Ramos (cell line): ENCODE results near the gene BBOX1.
"Not testable (repeated sequence)": the region's sequence is repeated elsewhere in the genome, so short reads cannot be mapped to it uniquely, and the experiment has no call there.

Experiments
- in situ Hi-C: fragments of 300-500 bp; cut with MboI; formaldehyde crosslinking; loops from one replicate; pipeline ENCODE4 v1.14.3; 2022; ENCODE audit warnings: low sequenced_read_pairs; ENCODE audit not compliant: unreplicated experiment

Gene BBOX1, protein sequence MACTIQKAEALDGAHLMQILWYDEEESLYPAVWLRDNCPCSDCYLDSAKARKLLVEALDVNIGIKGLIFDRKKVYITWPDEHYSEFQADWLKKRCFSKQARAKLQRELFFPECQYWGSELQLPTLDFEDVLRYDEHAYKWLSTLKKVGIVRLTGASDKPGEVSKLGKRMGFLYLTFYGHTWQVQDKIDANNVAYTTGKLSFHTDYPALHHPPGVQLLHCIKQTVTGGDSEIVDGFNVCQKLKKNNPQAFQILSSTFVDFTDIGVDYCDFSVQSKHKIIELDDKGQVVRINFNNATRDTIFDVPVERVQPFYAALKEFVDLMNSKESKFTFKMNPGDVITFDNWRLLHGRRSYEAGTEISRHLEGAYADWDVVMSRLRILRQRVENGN

DNA sequence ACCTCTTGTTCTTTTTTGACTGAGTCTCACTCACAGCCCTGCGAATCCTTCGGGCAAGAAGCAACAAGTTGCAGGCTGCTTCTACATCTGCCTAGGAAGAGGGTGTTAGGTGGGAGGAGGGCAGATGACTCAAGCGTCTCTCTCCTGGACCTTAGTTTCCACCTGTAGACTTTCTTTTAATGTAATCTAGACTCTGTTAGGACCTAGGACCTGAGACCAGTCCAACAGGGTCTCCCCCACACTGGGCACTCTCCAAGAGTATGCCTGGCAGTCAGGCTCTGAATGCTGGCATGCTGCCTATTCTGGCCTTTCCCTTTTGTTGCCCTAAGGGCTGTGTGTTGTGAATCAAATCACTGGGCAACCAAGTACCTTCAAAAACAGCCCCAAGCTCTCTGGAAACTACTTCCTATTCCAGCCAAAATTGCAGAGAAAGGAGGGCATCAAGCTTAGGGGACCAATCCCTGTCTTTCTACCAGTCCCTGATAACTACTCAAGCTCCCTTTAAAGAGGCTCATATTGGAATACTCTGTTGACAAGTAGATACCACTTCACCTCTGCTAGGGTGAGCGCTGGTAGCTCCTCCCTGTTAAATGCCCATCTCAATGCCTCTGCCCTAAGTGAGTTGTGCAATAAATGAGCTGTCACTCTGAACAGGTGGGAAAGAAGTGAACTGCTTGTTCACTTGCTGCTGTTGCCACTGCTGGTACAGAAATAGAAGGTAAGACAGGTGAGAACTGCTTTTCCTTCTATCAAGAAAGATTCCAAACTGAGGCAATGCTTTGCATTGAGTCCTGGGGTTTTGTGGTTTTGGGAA is at the start of gene BBOX1:
TSS of gene BBOX1 (plus strand) at position 514 of the 814 bp plus-strand sequence. CDS start 14,616 bp downstream, outside the sequence.
- in situ Hi-C loops: no loop called here

DNA sequence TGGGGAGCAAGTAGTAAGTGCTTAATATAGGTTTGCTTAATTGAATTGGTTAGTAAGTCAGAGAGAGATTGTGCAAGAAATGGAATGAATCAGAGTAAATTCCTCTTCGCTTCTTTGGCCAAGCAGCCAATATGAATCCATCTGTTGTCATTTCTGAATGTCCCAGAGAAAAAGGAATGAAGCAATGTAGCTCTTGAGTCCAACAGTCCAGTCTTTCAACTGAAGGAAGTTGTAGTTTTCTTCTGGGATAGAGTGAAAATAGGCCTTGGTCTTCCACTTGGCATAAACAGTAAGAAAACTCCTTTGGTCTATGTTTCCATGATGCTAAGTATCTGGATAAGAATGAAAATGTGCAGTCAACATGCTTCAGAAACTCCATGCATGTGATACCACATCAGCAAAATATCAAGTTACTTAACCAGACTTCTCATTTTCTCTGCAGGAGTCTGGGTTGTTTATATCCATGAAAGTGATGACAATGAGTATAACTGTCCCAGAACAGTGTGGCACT is 48.5 kb upstream of the BBOX1 start:
- in situ Hi-C loops: no loop called here

DNA sequence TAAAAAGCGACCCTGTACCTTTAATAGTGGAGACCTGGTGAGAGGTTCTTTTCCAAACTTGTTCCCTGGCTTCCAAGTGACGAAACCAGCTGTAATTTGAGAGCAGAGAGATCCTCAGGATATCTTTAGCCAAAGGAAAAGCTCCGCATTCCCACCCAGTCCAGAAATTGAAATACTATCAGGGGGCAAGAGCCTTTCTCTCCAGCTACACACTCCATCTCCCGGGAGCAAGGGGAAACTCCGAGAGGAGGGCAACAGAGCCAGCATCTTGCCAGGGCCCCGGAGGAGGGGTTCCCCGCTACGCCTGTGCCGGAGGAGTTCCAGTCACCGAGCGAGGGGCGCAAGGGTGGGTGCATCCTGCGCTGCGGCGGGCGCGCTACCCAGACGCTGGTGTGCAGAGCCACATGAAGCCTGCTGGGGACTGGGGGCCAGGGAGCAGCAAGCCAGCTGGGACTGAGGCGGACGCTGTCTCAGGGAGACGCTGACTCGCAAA is 46.6 kb upstream of the BBOX1 start, which contains the start of gene FIBIN:
TSS of gene FIBIN (plus strand) at position 148 of the 493 bp plus-strand sequence. CDS start 415 bp downstream, outside the sequence.
- in situ Hi-C loops: no loop called here

DNA sequence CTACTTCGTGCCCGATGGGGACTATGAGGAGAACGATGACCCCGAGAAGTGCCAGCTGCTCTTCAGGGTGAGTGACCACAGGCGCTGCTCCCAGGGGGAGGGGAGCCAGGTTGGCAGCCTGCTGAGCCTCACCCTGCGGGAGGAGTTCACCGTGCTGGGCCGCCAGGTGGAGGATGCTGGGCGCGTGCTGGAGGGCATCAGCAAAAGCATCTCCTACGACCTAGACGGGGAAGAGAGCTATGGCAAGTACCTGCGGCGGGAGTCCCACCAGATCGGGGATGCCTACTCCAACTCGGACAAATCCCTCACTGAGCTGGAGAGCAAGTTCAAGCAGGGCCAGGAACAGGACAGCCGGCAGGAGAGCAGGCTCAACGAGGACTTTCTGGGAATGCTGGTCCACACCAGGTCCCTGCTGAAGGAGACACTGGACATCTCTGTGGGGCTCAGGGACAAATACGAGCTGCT is 46.0 kb upstream of the BBOX1 start:
- in situ Hi-C loops: no loop called here

GRCh38 chr11:26995701-26996460 is 44.7 kb upstream of the BBOX1 start:
- in situ Hi-C loops: no loop called here

- in situ Hi-C loops: no loop called here
Observed at GRCh38 chr11:26997378-26997777, 43.2 kb upstream of the BBOX1 start.

DNA sequence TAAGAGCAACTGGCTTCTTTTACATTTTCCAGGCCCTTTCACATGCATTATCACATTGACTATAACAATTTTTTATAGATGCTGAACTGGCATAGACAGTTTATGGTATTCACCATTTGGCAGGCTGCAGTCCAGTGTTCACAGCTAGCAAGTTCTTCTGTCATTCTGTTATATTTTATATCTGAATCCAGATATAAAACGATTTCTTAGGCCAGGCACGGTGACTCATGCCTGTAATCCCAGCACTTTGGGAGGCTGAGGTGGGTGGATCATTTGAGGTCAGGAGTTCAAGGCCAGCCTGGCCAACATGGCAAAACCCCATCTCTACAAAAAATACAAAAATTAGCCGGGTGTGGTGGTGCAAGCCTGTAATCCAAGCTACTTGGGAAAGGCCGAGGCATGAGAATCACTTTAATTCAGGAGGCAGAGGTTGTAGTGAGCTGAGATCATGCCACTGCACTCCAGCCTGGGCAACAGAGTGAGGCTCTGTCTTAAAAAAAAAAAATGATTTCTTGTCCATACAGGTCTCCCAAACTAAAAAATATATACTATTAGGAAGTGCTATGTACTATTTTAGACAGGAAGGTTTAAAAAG is 39.4 kb upstream of the BBOX1 start:
- in situ Hi-C loops: not testable (repeated sequence)

DNA sequence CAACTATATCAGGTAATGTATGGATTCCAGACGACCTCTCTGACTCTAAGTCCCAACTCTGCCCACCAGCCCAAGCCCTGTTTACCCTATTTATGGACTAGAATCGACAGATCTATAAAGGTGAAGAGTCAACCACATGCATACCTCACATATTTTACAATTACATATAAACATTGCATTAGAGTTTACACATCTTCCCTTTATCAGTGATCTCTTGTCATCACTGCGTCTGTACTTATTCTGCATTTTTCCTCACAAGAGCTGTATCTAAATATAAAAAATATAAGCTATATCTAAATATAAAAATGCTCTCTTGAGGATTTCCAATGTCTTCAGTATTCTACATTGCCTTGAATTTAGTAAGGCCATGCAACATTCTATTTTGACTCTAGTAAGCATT is 38.2 kb upstream of the BBOX1 start:
- in situ Hi-C loops: no loop called here

GRCh38 chr11:27002838-27003237 is 37.8 kb upstream of the BBOX1 start:
- in situ Hi-C loops: no loop called here

GRCh38 chr11:27004103-27004502 is 36.5 kb upstream of the BBOX1 start:
- in situ Hi-C loops: no loop called here

DNA sequence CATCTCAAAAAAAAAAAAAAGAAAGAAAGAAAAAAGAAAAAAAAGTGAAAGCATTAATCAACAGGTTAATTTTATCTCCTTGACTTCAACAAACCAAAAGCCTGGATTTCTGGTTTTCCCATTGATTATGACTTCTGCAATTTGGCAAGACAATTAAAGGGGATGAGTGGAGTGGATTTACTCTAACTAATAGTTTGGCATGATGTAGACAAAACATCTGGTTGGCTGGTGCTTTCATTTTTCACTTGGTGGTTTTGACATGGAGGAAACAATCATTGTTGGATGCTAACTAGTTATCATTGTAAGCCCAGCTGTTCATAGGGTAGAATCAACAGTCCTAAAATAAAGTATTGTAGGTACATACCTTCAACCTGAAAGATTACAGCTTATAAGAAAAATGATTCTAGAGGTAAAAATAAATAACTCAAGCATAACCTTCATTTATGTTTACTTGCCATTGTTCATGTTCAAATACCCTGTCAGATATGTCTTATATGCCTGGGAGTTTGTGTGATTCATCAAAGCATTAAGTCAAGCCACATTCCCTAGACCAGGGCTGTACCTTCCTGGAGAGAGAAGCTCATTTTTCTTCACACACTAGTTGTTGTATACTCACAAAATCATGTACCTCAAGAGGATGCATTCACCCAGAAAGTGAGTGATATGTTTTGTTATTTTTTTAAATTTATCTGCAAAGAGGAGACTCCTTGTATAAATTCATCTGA is 31.6 kb upstream of the BBOX1 start:
- in situ Hi-C loops: no loop called here

DNA sequence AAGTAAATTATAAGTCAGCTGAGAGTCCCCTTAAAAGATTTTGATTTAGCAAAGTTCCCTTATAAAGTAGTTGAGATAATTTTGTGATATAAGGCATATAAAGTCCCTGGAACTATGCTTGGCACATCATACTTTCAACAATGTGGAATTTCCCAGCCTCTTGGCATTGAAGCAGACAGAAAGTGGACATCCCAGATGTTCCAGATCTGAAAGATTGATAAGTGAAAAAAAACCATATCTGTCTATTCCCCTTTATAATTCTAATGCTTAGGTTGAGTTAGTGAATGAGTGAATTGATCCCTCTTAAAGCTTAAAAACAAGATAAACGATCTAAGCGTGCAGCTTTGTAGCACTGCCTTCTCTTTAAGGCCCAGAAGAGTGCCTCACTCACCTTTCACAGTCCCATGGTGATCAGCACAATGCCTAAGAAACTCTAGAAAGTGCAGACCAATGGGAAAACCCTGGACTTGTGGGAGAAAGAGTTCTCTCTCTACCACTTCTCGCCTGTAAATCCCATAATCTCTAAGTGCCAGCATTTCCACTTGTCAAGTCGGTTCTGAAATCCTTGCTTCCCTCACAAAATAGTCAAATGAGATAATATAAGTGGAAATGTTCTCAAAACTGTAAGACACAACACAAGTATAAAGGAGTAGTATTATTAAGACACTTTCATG is 28.9 kb upstream of the BBOX1 start:
- in situ Hi-C loops: no loop called here

GRCh38 chr11:27012234-27012921 is 28.2 kb upstream of the BBOX1 start:
- in situ Hi-C loops: no loop called here

DNA sequence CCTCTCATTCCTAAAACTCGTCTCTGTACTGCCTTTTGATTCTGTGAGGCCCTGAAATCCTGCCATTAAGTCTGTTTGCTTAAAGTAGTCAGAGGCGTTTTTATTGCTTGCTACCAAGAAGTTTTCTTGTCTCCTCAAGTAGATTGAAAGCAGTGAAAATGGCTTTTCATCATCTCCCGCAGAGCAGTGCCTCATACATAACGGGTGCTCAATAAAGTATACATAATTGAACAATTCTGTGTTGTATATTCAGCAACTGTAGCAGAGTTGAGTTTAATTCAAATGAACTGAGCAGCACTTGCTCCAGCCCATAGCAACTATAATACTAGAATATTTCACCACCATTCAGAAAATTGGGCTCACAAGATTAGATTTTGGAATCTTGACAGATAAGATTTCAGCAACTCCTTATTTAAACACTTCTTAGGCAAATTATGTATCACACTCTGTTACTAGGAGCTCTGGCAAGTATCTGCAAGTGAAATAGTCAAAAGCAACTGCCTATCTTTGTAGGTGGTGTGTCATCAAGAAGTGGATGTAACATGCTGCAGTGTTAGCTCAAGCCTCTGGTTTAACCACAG is 26.7 kb upstream of the BBOX1 start:
- in situ Hi-C loops: no loop called here

- in situ Hi-C loops: no loop called here
Observed at GRCh38 chr11:27018902-27019529, 21.6 kb upstream of the BBOX1 start.

GRCh38 chr11:27020751-27021150 is 19.9 kb upstream of the BBOX1 start:
- in situ Hi-C loops: no loop called here

DNA sequence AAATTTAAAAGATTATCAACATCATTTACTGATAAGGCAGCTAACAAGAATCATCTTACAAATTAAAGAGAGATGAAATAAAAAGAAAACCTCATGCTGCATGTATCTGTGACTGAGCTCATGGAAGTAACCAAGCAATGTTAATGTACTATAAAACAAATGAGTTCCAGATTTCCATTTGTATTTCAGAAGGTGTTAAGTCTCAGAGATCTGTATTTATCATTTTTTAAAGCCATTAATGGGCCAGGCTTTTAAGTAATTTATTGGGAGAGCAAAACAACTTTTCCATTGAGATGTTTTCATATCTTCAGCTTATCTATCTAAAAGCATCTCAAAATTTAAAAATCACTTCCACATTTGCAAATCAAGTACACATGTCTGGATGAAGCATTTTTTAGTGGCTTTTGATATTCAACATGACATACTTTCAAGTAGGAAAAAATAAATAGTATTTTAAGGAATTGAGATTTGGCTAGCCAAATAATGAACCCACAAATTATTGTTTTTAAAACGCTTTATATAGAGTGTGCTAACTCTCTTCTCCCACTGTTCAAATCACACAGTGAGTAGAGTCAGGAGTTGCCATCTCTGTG is 17.9 kb upstream of the BBOX1 start:
- in situ Hi-C loops: no loop called here
